NCI-H1417 (cell line): ENCODE data around the gene GALNT11.
A peak's percentile ranks its signal among the peaks of the same experiment; 100 is the strongest.

ENCODE experiments used
- DNase-seq, 3 experiments: peaks; one replicate each; lab custom pipeline; 2025; lab: John Stamatoyannopoulos, UW

GALNT11 gene

GRCh38 chr7:152120210-152120609, 94.7 kb downstream of the GALNT11 start:
- DNase-seq = no peak

GRCh38 chr7:152120776-152121175, 95.3 kb downstream of the GALNT11 start:
- no peak for DNase-seq

- DNase-seq = no peak
These were observed 96.0 kb downstream of the GALNT11 start for GRCh38 chr7:152121432-152121831.

GRCh38 chr7:152122540-152122939, 97.1 kb downstream of the GALNT11 start:
- no peak for DNase-seq

- no peak for DNase-seq
These were observed 101.3 kb downstream of the GALNT11 start for GRCh38 chr7:152126741-152127140.

- no peak for DNase-seq
These were observed 101.8 kb downstream of the GALNT11 start for GRCh38 chr7:152127229-152127628.

GRCh38 chr7:152128252-152128651, 102.8 kb downstream of the GALNT11 start:
- no peak for DNase-seq

GRCh38 chr7:152128741-152129461, 103.4 kb downstream of the GALNT11 start:
- DNase-seq = no peak

GRCh38 chr7:152129682-152130081, 104.2 kb downstream of the GALNT11 start:
- no peak for DNase-seq

- no peak for DNase-seq
These were observed 105.5 kb downstream of the GALNT11 start for GRCh38 chr7:152130658-152131590.

GRCh38 chr7:152131981-152132494, 106.6 kb downstream of the GALNT11 start:
- no peak for DNase-seq

GRCh38 chr7:152132812-152133211, 107.3 kb downstream of the GALNT11 start:
- no peak for DNase-seq

- DNase-seq = no peak
These were observed 108.3 kb downstream of the GALNT11 start for GRCh38 chr7:152133804-152134203.

GRCh38 chr7:152136686-152137085, 111.2 kb downstream of the GALNT11 start:
- DNase-seq = no peak

GRCh38 chr7:152137476-152138025, 112.1 kb downstream of the GALNT11 start:
- peak in 1 of 3 experiments; percentile 67 for DNase-seq

- no peak for DNase-seq
These were observed 114.6 kb downstream of the GALNT11 start for GRCh38 chr7:152140067-152140466.

GRCh38 chr7:152140560-152140959, 115.1 kb downstream of the GALNT11 start:
- no peak for DNase-seq

GRCh38 chr7:152142976-152143595, 117.6 kb downstream of the GALNT11 start:
- DNase-seq = no peak

- no peak for DNase-seq
These were observed 119.2 kb downstream of the GALNT11 start for GRCh38 chr7:152144557-152145245.

- peak; percentile 15 to 44 (median 38) for DNase-seq
These were observed 120.5 kb downstream of the GALNT11 start for GRCh38 chr7:152145853-152146466.

GRCh38 chr7:152148706-152149105, 123.2 kb downstream of the GALNT11 start:
- DNase-seq = no peak
